B cell (primary cell): ENCODE data around the gene RAN. TPM values are rescaled to one million over a fixed set of nuclear protein-coding genes. Genes with fewer than 3 reads are reported as not detected.

Source experiments
- ATAC-seq: fragments of 200-7000 bp; cut with Tn5 transposase; one replicate; pipeline ENCODE4 v1.10.0; 2021; ENCODE audit warnings: low read depth, mild to moderate bottlenecking, moderate number of reproducible peaks, moderate library complexity
- CTCF ChIA-PET: fragments of 350-600 bp; sonication (Branson Sonifier 250); formaldehyde crosslinking; loops from one replicate; lab custom pipeline; 2021; ENCODE audit warnings: antibody characterized with exemption, inconsistent platforms; lab: Charles Lee
- POLR2A ChIA-PET: fragments of 350-600 bp; sonication (Branson Sonifier 250); formaldehyde crosslinking; loops from one replicate; lab custom pipeline; 2021; ENCODE audit warnings: antibody characterized with exemption; lab: Charles Lee
- DNase-seq: peaks from one replicate; pipeline ENCODE4 v3.0.0; 2013
- H2AFZ ChIP-seq: 2 replicates; pipeline ENCODE4 v1.6.1; 2012; ENCODE audit warnings: mild to moderate bottlenecking, low read depth, low read length; ENCODE audit not compliant: insufficient read depth, poor library complexity, severe bottlenecking
- H3K27ac ChIP-seq, 2 donors: 1 replicate in 1 of 2; 2 replicates in 1 of 2; pipeline ENCODE4 v1.5.1; 2012 to 2013; ENCODE audit warnings: low read length in 2 of 2, mild to moderate bottlenecking in 2 of 2, moderate library complexity in 1 of 2
- H3K27me3 ChIP-seq, 4 experiments: fragments of 200-600 bp in 1 of 4; sonication (generic) in 1 of 4; replicated peaks in 1 of 4; 1 replicate in 2 of 4; 2 replicates in 2 of 4; pipeline versions ENCODE4 v1.6.1 to v1.7.0; 2013 to 2016; ENCODE audit warnings: low read length in 3 of 4, mild to moderate bottlenecking in 2 of 4, mixed read lengths in 1 of 4, moderate library complexity in 1 of 4; ENCODE audit not compliant: insufficient read depth in 4 of 4, control insufficient read depth in 3 of 4; ENCODE audit errors: control extremely low read depth in 1 of 4
- H3K36me3 ChIP-seq, 2 experiments: replicated peaks in 1 of 2; 1 replicate in 1 of 2; 2 replicates in 1 of 2; pipeline versions ENCODE4 v1.6.1 to v1.7.1; 2013; ENCODE audit warnings: low read length in 1 of 2; ENCODE audit not compliant: insufficient read depth in 2 of 2, control insufficient read depth in 1 of 2; ENCODE audit errors: control extremely low read depth in 1 of 2, extremely low read depth in 1 of 2
- H3K4me1 ChIP-seq, 2 donors: fragments of 200-600 bp in 1 of 2; sonication (generic) in 1 of 2; 1 replicate in 1 of 2; 2 replicates in 1 of 2; pipeline versions ENCODE4 v1.5.1 to v1.6.1; 2013 to 2017; ENCODE audit warnings: low read length in 2 of 2; ENCODE audit not compliant: control insufficient read depth in 2 of 2, insufficient read depth in 2 of 2
- H3K4me2 ChIP-seq: replicated peaks from 2 replicates; pipeline ENCODE3; 2012; ENCODE audit warnings: mild to moderate bottlenecking, low read depth, low read length; ENCODE audit not compliant: poor library complexity, severe bottlenecking
- H3K4me3 ChIP-seq, 5 experiments: fragments of 200-600 bp in 1 of 5; sonication (generic) in 1 of 5; 1 replicate in 3 of 5; 2 replicates in 2 of 5; pipeline versions ENCODE4 v1.5.1 to v1.7.0; 2011 to 2016; ENCODE audit warnings: low read length in 4 of 5, mild to moderate bottlenecking in 4 of 5, low read depth in 2 of 5, control low read depth in 1 of 5, moderate library complexity in 1 of 5; ENCODE audit not compliant: insufficient read depth in 1 of 5; ENCODE audit errors: control extremely low read depth in 1 of 5, extremely low read depth in 1 of 5
- H3K79me2 ChIP-seq: fragments of 200-600 bp; sonication (generic); one replicate; pipeline ENCODE4 v1.6.0; 2016; ENCODE audit warnings: low read length; ENCODE audit not compliant: control insufficient read depth, insufficient read depth
- H3K9ac ChIP-seq: fragments of 200-600 bp; sonication (generic); 2 replicates; pipeline ENCODE4 v1.6.1; 2017; ENCODE audit warnings: mild to moderate bottlenecking, low read length, moderate library complexity
- H3K9me3 ChIP-seq, 3 donors: one replicate each; pipeline versions ENCODE4 v1.6.1 to v1.7.1; 2013; ENCODE audit warnings: low read length in 2 of 3; ENCODE audit not compliant: control insufficient read depth in 2 of 3, insufficient read depth in 1 of 3; ENCODE audit errors: control extremely low read depth in 1 of 3
- H4K20me1 ChIP-seq: 2 replicates; pipeline ENCODE4 v1.6.0; 2012; ENCODE audit warnings: mild to moderate bottlenecking, low read length; ENCODE audit not compliant: insufficient read depth, control insufficient read depth, poor library complexity, severe bottlenecking
- H3K27ac Mint-ChIP-seq: one replicate; pipeline ENCODE4 v1.8.0; 2021; ENCODE audit warnings: mixed read lengths
- H3K27me3 Mint-ChIP-seq: one replicate; pipeline ENCODE4 v1.8.0; 2021; ENCODE audit warnings: mixed read lengths
- H3K4me1 Mint-ChIP-seq: one replicate; pipeline ENCODE4 v1.8.0; 2021; ENCODE audit warnings: mixed read lengths
- H3K4me3 Mint-ChIP-seq: one replicate; pipeline ENCODE4 v1.8.0; 2021; ENCODE audit warnings: mixed read lengths
- H3K9me3 Mint-ChIP-seq: one replicate; pipeline ENCODE4 v1.8.0; 2022; ENCODE audit warnings: mixed read lengths; ENCODE audit not compliant: insufficient read depth
- EZH2 ChIP-seq: IDR thresholded peaks from 2 replicates; pipeline ENCODE4 v1.6.1; 2012; ENCODE audit warnings: borderline replicate concordance, low read depth, mild to moderate bottlenecking, moderate library complexity, low read length; ENCODE audit not compliant: insufficient read depth, poor library complexity, severe bottlenecking
- WGBS: methylation state at CpG from one replicate; pipeline ENCODE4 v1.1.5; 2013; ENCODE audit warnings: missing lambda C conversion rate; ENCODE audit not compliant: insufficient coverage; 5-methylcytosine and 5-hydroxymethylcytosine counted together
- intact Hi-C: fragments of 100-400 bp; cut with micrococcal nuclease; formaldehyde crosslinking; loops from one replicate; pipeline ENCODE4 v1.10.0; 2022
- polyA plus RNA-seq: library from polyadenylated mRNA; depleted of rRNA; stranded (reverse); fragments of >200 nt; gene quantifications from 2 replicates; pipeline ENCODE4 v1.2.3, GENCODE V29; 2012
- total RNA-seq, 2 donors: library from RNA; stranded (reverse); fragments of 120-200 nt in 1 of 2; gene quantifications; 1 replicate in 1 of 2; 2 replicates in 1 of 2; pipeline versions ENCODE4 v1.2.3 to v1.2.4, GENCODE V29; 2013 to 2022
- TF ChIP-seq, protein P1 (sequence below): fragments of 200-600 bp; IDR thresholded peaks from one replicate; pipeline ENCODE4 v1.8.0; 2022; ENCODE audit warnings: antibody characterized with exemption, mild to moderate bottlenecking

RAN gene
- total and polyA plus RNA-seq, 2 donors (not counting 1 experiment from before 2014, with no cell fraction given), result 298 to 339 TPM

DNA sequence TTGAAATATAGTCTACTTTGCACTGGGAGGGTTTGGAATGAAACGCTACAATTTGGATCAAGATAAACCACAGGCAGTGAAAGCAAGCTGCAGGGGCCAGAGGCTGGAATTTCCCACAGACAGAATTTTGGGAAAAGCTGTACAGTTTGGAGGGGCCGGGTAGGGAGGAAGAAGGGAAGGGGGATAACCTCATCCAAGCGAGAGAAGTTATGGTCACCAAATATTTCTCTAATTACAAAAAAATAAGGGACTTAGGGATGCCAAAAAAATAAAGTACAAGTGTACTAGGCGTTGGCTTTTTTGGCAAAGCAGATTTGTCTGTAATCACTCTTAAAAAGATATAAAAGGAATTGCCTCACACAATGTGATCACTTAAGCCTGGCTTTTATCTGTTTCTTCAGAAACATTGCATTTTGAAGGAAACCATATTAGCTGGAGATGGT lies 50.7 kb downstream of the RAN start:
- DNase-seq (no peak), ATAC-seq (no peak)
- WGBS, result 86% methylated on average over 1 of the region's 4 CpGs
- CTCF ChIA-PET, result interaction anchor here (1.5 to 1.8 kb wide), 2 partner anchors 183 to 210 kb away, joined by 4 to 8 read pairs; no protein-coding TSS in a partner anchor
- Mint-ChIP-seq H3K27ac (no peak overlapping the region), H3K9me3 (no peaks in the 10 kb centered on the region), H3K4me1 (no peaks in the 10 kb centered on the region), H3K27me3 (peaks cover 39% of the 10 kb centered on the region), H3K4me3 (no peak overlapping the region)
- H3K27me3 ChIP-seq, result peaks cover 0 to 7% (median 0%) of the 10 kb centered on the region in 4 experiments
- TF ChIP-seq EZH2, result no peak
- TF ChIP-seq, protein P1, sequence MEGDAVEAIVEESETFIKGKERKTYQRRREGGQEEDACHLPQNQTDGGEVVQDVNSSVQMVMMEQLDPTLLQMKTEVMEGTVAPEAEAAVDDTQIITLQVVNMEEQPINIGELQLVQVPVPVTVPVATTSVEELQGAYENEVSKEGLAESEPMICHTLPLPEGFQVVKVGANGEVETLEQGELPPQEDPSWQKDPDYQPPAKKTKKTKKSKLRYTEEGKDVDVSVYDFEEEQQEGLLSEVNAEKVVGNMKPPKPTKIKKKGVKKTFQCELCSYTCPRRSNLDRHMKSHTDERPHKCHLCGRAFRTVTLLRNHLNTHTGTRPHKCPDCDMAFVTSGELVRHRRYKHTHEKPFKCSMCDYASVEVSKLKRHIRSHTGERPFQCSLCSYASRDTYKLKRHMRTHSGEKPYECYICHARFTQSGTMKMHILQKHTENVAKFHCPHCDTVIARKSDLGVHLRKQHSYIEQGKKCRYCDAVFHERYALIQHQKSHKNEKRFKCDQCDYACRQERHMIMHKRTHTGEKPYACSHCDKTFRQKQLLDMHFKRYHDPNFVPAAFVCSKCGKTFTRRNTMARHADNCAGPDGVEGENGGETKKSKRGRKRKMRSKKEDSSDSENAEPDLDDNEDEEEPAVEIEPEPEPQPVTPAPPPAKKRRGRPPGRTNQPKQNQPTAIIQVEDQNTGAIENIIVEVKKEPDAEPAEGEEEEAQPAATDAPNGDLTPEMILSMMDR, result no peak
- H4K20me1 ChIP-seq, result no peaks in the 10 kb centered on the region
- POLR2A ChIA-PET, result no interaction called here
- no peaks in the 10 kb centered on the region for H3K4me1 ChIP-seq
- intact Hi-C loops, result no loop called here
- no peak overlapping the region for H3K4me2 ChIP-seq
- no peak overlapping the region for H3K4me3 ChIP-seq
- no peak overlapping the region for H3K9ac ChIP-seq
- no peak overlapping the region for H3K27ac ChIP-seq
- peaks cover 0 to 11% (median 0%) of the 10 kb centered on the region in 3 donors for H3K9me3 ChIP-seq
- H3K79me2 ChIP-seq, result no peaks in the 10 kb centered on the region
- no peak overlapping the region for H2AFZ ChIP-seq
- H3K36me3 ChIP-seq, result no peaks in the 10 kb centered on the region

DNA sequence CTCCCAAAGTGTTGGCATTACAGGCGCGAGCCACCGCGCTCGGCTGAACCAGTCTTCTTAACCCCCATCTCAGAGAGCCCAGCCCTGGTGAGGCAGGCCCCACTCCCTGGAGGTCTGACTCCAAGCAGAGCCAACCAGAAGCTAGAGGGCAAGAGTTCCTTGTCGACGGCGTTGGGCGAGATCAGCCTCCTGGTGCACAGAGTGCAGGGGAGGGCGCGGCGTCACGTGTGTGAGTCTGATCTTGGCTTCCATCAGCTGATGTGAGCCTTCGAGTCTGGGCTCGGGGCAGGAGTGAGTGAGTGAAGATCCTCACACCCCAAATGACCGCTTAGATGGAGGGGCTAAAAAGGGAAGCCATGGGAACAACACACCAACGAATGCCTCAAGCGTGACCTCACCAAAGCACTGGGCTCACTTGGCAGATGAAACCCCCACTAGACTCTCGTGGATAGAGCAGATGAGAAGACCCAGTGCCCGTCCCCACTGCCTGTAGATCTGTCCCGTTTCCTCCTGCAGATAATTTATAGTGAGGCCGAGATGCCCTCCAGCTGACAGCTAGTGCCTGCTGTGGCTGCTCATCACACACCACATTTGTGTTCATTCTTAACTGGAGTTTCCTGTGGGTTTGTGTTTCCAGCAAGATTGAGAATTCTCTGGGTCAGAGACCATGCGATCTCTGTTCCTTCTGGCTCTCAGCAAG lies 53.2 kb downstream of the RAN start:
- Histone ChIP-seq H3K4me3 (no peak overlapping the region), H3K36me3 (no peaks in the 10 kb centered on the region), H4K20me1 (no peaks in the 10 kb centered on the region), H3K4me2 (no peak overlapping the region), H3K4me1 (no peaks in the 10 kb centered on the region), H3K27ac (no peak overlapping the region), H2AFZ (no peak overlapping the region), H3K9ac (no peak overlapping the region), H3K9me3 (peaks cover 0 to 7% (median 0%) of the 10 kb centered on the region in 3 donors), H3K27me3 (peaks cover 0 to 18% (median 0%) of the 10 kb centered on the region in 4 experiments), H3K79me2 (no peaks in the 10 kb centered on the region)
- CTCF ChIA-PET, result no interaction called here
- Mint-ChIP-seq H3K4me1 (no peaks in the 10 kb centered on the region), H3K4me3 (no peak overlapping the region), H3K27me3 (peaks cover 40% of the 10 kb centered on the region), H3K27ac (no peak overlapping the region), H3K9me3 (no peaks in the 10 kb centered on the region)
- ATAC-seq (no peak), DNase-seq (no peak)
- 86% methylated on average over 18 of the region's 23 CpGs for WGBS
- intact Hi-C loops, result no loop called here
- POLR2A ChIA-PET, result no interaction called here
- TF ChIP-seq EZH2, result no peak
